ENCODE measurements around the gene MMP3.
A peak's percentile ranks its signal among the peaks of the same experiment; 100 is the strongest.

Gene MMP3

DNA sequence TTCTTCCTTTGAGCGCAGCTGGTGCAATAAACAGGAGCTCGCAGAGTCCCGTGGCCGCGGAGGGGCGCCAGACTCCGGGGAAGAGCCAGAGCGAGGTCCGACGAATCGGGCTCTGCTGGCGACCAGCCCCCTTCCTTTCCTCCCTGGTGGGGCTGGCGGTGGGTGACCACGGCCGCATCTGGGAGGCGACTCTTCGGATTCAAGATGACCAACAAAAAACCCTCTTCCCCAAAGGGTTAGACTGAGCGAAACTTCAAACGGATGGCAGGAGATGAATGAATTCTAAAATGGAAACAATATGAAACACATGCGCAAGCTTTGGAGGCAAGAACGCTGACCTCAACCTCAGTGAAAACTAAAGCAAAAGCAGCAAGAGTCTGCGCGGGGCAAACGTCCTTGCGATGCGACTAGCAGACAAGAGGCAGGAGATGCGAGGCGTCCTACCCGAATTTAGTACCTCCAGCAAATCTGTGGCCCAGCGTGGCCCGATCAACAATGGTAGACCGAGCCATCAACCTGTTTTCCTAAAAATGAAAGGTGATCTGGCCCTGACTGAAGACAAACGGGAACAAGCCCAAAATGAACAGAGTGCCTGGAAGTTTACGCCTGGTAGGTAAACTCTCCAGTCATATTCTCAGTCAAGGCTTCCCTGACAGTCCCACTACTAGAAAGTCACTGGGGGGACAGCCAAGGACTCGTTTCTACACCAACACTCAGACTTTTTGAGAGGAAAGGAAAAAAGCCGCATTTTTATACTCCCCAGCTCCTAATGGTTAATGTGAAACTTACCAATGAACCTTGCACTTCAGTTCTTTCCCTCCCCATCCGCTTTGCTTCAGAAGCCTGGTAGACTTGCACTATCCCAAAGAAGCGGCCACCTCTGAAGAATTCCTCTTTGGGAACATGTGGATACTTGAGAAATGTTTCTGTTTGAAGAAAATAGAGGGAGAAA lies 11.6 kb downstream of the MMP3 start:
- peak; percentile 26 for DNase-seq

- no peak for DNase-seq
These were observed 12.3 kb downstream of the MMP3 start for GRCh38 chr11:102831128-102831488.

DNA sequence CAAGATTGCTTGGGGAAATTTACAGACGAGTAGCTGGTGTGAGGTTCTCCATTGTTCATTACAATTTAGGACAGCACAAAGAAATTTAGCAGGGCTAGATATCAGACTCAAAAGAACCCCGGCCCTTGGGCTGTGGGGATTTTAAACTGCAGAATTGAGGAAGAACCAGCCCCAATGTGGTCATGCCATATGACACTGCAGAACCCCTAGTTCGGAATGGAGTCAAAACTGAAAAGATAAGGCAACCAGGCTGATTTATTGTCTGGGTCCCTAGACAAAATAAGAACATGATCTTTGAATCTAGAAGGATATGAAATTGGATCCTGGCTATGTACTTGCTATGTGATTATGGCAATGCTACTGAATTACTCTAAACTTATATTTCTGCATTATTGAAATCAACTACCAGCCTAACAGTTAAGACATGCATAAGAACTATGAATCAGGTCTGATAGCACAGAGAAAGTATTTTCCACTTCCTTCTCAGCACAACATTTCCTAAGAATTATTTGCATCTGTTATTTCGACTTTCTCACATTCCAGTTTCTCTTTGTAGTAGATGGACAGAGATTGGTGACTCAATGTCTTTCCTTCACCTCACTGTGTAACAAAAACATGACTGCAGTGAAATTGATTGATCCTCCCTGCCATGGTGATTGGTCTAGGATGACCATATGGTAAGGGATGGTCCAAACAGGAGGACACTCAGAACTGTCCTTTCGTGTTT lies 13.2 kb downstream of the MMP3 start:
- no peak for DNase-seq

DNA sequence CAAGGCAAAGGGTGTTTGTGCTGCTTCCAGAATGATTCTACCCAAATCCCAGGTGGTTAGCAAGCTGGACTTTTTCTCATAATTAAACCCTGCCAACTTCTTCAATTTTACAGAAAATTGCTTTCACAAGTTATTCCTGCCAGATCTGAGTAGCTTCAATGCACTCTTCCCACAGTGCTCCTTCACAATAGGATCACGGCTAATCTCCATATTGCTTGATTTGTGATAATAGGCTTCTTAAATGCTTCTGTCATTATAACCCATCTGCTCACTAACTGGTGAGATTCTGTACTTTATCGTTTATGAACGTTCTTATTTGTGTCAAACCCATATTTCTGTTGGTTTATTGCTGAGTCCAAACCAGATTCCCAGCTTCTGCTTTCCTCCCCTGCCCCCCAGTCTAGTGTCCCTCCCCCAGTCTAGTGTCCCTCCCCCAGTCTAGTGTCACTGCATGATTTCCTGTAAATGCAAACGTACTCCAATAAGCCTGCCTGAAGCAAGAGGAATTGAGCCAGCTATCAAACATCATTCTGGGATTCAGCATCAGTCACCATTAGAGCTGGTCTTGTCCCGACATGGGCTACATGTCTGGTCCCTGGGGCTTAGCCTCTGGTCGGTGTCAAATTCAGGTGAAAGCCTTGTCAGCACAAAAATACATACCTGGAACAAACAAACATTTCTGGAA lies 14.0 kb downstream of the MMP3 start:
- DNase-seq: no peak

DNA sequence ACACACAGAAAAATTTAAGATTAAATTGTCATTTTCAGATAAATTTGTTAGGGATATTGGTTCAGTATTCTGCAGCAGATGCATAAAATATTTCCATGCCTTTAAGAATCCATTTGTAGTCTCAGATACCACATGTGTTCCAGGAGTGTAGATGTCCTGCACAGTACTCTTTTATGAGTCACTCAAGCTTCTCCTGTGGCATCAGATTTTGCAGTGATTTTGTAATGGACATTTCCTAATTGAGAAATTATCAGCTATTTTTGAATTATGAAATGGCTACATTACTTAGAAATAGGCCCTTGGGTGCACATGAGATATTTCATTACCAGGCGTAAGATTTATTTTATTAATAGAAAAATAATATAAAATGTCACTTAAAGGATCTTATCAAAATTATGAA lies 18.9 kb downstream of the MMP3 start:
- DNase-seq: no peak

GRCh38 chr11:102819491-102819890 lies 23.9 kb downstream of the MMP3 start:
- DNase-seq: no peak

GRCh38 chr11:102813484-102813883 lies 29.9 kb downstream of the MMP3 start:
- DNase-seq: no peak

DNA sequence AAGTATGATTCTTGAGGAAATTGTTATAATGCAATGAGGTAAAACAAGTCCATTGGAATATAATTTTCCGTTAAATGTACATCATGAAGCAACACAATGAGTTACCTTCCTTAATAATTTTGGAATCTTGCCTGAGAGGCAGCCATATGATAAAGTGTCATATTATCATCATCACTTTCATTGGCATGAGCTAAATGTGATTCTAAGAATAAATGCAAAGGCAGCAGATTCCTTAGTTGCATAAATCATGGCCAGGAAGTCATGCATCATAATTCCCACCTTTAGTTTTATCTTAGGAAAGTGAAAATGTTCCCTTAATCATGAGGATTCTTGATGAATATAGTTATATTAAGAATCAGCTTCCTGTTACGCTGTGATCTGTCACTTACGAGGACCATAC lies 31.2 kb downstream of the MMP3 start:
- DNase-seq: no peak

DNA sequence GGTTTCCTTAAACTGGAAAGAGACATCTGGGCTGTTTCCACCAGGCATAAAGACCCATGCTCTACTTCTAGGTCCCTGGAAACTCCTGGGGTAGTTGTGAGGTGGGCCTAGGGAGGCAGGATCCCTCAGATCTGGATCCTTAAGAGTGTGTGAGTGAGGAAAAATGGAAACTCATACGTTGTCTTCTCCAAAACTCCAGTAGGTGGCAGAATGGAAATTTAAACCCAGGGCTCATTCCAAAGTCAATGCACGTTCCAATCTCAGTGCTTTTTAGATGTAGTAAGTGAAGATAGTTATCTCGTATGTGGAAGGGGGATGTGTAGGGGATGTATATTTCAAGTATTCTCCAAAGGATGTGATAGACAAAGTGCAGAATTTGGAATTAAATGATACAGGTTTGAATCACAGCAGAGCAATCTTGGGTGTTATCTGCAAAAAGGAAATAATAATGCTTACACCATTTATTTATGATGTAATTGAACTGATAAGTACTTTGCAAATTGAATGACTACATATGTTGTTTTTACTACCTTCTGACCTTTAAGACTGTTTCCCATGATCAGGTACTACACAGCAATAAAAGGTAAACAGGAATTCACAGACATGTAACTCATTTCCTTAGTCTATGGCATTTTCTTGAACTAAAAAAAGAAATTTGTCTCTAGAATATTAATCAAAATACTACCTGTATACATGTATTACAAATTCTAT lies 32.3 kb downstream of the MMP3 start:
- DNase-seq: no peak

GRCh38 chr11:102809971-102810370 lies 33.4 kb downstream of the MMP3 start:
- DNase-seq: no peak

GRCh38 chr11:102807921-102808320 lies 35.5 kb downstream of the MMP3 start:
- peak; percentile 31 for DNase-seq

DNA sequence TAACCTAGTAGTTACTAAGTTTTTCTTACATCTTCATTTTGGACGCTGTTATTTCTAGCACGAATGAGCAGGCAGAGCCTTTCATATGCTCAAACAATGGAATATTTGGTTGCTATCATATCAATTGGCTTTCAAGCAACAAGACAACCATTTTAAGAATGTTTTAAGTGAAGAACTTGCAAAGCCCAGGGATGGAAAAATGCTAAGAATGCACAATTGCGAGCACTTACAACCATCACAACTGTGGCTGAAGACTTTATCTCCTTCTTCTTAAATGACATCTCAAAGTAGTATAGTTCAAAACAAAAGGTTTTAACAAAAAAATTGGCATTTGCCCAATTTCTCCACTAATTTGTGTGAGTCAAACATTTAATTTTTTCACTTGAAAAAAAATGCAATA lies 37.1 kb downstream of the MMP3 start:
- DNase-seq: no peak

GRCh38 chr11:102802341-102802740 lies 41.1 kb downstream of the MMP3 start:
- DNase-seq: no peak

DNA sequence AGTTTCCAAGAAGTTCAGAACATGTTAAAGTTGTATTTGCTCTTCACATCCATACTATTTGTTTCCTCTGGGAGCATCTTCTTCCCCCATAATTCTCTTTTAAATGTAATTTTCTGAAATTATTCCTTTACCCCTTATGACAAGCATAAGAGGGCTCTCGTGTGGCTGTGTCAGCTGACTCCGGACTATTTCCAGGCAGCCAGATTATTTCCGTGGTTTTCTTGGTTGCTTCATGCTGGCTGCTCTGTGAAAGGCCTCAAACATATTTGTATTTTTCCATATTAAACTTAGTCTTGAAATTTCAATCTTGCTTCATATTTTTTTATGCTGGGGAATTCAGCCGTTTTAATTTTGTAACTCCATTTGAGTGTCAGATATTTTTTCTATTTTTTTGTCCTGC lies 42.6 kb downstream of the MMP3 start:
- DNase-seq: no peak

- DNase-seq: no peak
These were observed 43.6 kb downstream of the MMP3 start for GRCh38 chr11:102799681-102800340.

GRCh38 chr11:102798012-102798746 lies 45.2 kb downstream of the MMP3 start, which contains the start of gene MMP1:
Gene MMP1, minus strand, starts transcription at chr11:102798160. Its CDS starts 68 bp downstream, at chr11:102798092.
- DNase-seq: no peak

DNA sequence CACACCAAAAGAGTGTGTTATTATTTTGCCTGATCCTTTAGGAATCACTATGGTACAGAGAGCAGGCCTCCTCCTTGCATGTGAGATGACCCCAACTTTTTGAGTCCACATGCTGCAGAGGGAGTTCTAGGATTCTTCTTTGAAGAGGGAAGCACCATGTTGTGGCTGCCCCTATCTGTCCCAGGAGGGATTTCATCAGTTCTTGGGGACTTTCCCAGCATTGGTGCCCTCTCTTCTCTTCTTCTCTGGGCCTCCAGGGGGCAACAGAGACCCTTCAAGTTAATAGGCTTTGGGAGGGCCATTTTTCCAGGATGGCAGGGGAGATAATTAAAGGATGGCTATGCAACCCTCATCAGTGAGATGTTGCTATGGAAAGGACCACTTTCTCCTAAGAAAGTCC lies 49.0 kb downstream of the MMP3 start:
- peak; percentile 20 for DNase-seq

DNA sequence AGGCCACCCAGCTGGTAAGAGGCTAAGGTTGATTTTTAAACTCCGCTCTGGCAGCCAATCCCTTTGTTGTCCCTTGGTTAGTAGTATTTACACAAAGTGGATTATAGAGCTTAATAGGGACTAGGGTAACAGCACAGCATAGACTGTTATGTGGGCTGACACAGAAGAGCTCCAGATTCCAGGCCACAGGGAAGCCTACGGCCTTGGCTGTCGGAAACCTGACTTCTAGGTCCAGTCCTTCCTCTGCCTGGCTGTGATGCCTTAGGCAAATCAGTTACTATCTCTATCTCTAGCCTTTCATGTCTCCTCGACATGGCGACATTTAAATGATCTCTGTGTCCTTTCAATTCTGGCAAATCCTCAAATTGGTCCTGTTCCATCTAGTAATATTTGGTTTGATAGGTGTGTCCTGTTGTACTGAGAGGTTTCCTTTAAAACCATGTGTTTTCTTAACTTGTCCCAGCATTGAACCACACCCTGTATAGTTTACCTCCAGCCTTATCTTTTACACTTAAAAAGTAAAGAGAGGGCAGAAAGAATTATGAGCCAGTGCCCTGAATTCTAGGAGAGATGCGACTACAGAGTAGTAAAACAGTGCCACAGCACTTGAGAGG lies 49.6 kb downstream of the MMP3 start:
- DNase-seq: no peak

DNA sequence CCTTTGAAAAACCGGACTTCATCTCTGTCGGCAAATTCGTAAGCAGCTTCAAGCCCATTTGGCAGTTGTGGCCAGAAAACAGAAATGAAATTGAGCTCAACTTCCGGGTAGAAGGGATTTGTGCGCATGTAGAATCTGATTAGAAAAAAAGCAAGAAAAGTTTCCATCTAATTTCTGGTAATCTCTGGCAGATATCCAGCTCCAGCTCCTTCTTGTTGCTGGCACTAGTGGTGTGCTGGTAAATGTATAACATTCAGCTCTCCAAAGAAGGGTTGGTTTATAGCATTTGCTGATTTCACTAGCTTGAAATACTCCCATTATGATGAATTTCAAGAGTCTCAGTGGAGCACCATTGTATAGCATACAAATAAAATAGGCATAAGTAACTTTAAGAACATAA lies 50.8 kb downstream of the MMP3 start:
- DNase-seq: no peak

DNA sequence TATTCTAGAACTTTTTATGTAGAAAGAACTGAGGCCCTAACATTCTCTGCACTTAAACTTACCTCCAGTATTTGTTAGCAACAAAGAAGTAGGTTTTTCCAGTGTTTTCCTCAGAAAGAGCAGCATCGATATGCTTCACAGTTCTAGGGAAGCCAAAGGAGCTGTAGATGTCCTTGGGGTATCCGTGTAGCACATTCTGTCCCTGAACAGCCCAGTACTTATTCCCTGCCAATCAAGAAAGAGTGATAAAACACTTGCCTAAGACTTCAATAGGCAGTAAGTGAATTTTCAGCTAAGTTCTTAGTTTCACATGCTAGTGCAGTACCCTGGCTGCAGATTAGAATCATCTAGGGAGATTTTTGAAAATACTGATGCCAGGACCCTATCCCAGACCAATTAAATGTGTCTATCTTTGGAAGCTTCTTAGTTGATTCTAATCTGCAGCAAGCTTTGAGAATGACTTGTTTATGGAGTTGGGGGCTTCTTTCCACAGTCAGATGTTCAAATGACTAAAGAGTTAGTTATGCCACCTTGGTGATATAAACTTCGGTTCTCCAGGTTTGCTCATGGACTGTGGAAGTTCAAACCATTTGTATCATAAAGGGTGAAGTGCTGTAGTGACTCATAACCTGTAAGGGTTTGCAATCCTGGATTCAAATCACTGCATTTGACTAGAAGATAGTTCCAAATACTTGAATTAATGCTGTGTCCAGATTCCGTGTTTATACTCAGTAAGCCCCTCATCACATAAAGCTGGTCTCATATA lies 52.0 kb downstream of the MMP3 start:
- no peak for DNase-seq
